ENCODE measurements around the gene PCDH9. TPM values are rescaled to one million over a fixed set of nuclear protein-coding genes. Genes with fewer than 3 reads are reported as not detected.
A peak's percentile ranks its signal among the peaks of the same experiment; 100 is the strongest.
"Not testable (repeated sequence)": the region's sequence is repeated elsewhere in the genome, so short reads cannot be mapped to it uniquely, and the experiment has no call there.

PCDH9 gene
- total and polyA plus RNA-seq, 8 donors, result 2.0 to 11.6 (median 3.1) TPM

GRCh38 chr13:66634384-66634783, 595.8 kb downstream of the PCDH9 start:
- intact Hi-C loops (cut with DNase I), result no loop called here

GRCh38 chr13:66627512-66627911, 602.6 kb downstream of the PCDH9 start:
- Histone ChIP-seq H3K27me3 (no peaks in the 10 kb centered on the region), H3K27ac (no peak overlapping the region), H3K4me1 (no peaks in the 10 kb centered on the region), H3K9me3 (peaks cover 0 to 9% of the 10 kb centered on the region in 2 donors), H3K36me3 (no peaks in the 10 kb centered on the region), H3K4me3 (no peak overlapping the region)
- intact Hi-C loops (cut with DNase I), result no loop called here
- DNase-seq (no peak), ATAC-seq (no peak)
- TF ChIP-seq CTCF (IDR thresholded peaks at IDR 0.05), result no peak

More at GRCh38 chr13:66634384-66634783, 595.8 kb downstream of the PCDH9 start:
- Histone ChIP-seq H3K9me3 (peaks cover 0 to 4% of the 10 kb centered on the region in 2 donors), H3K27ac (no peak overlapping the region), H3K27me3 (no peaks in the 10 kb centered on the region), H3K4me3 (no peak overlapping the region), H3K4me1 (no peaks in the 10 kb centered on the region), H3K36me3 (no peaks in the 10 kb centered on the region)
- no peak for TF ChIP-seq CTCF (IDR thresholded peaks at IDR 0.05)
- DNase-seq, result no peak
- ATAC-seq, result no peak

- H3K27me3 ChIP-seq, result no peaks in the 10 kb centered on the region
- no peak overlapping the region for H3K4me3 ChIP-seq
- peaks cover 0 to 7% of the 10 kb centered on the region in 2 donors for H3K9me3 ChIP-seq
- no peak for TF ChIP-seq CTCF (IDR thresholded peaks at IDR 0.05)
- intact Hi-C loops (cut with DNase I), result no loop called here
- ATAC-seq (no peak), DNase-seq (no peak)
- H3K36me3 ChIP-seq, result no peaks in the 10 kb centered on the region
- H3K4me1 ChIP-seq, result no peaks in the 10 kb centered on the region
- no peak overlapping the region for H3K27ac ChIP-seq
Observed at GRCh38 chr13:66624302-66624701, 605.8 kb downstream of the PCDH9 start.

- ATAC-seq, result no peak
- Histone ChIP-seq H3K4me1 (no peaks in the 10 kb centered on the region), H3K36me3 (no peaks in the 10 kb centered on the region), H3K4me3 (no peak overlapping the region), H3K9me3 (peaks cover 0 to 7% of the 10 kb centered on the region in 2 donors), H3K27ac (no peak overlapping the region), H3K27me3 (no peaks in the 10 kb centered on the region)
- no peak for DNase-seq
- no peak for TF ChIP-seq CTCF (IDR thresholded peaks at IDR 0.05)
- intact Hi-C loops (cut with DNase I), result no loop called here
Observed at GRCh38 chr13:66623129-66623820, 606.9 kb downstream of the PCDH9 start.

- H3K36me3 ChIP-seq; H3K4me3 ChIP-seq; intact Hi-C loops (cut with DNase I); H3K4me1 ChIP-seq; ATAC-seq; H3K27ac ChIP-seq; H3K27me3 ChIP-seq; H3K9me3 ChIP-seq: not testable (repeated sequence)
- peak in 1 of 4 donors; percentile 69 for DNase-seq
Observed at GRCh38 chr13:66621906-66622447, 608.2 kb downstream of the PCDH9 start.

Data from left lung (tissue), 10 donors.